OCI-LY7 (cell line): ENCODE results near the gene FITM1. TPM values are rescaled to one million over a fixed set of nuclear protein-coding genes. Genes with fewer than 3 reads are reported as not detected.
A peak's percentile ranks its signal among the peaks of the same experiment; 100 is the strongest.

ENCODE experiments used
- BruUV-seq: library from RNA; stranded (reverse); fragments of 400-500 nt; replicated peaks from 2 replicates; lab custom pipeline; 2021; lab: Mats Ljungman, UMichigan
- CTCF ChIA-PET: fragments of 300-600 bp; sonication (Branson Sonifier 250); formaldehyde crosslinking; loops from one replicate; lab custom pipeline; 2022; ENCODE audit warnings: antibody characterized with exemption; ENCODE audit not compliant: unreplicated experiment; lab: Charles Lee
- POLR2A ChIA-PET: fragments of 300-600 bp; sonication (Branson Sonifier 250); formaldehyde crosslinking; loops from one replicate; lab custom pipeline; 2022; ENCODE audit warnings: antibody characterized with exemption; lab: Charles Lee
- DNase-seq: peaks from one replicate; pipeline ENCODE4 v3.0.0-alpha.2; 2015; ENCODE audit warnings: low spot score
- H2AFZ ChIP-seq: fragments of 200-600 bp; sonication (generic), shearing (Covaris generic); 2 replicates; pipeline ENCODE4 v1.6.1; 2014; ENCODE audit warnings: mild to moderate bottlenecking, antibody characterized with exemption, low read length, moderate library complexity
- H3K27ac ChIP-seq: fragments of 200-600 bp; sonication (generic); 2 replicates; pipeline ENCODE4 v1.5.1; 2014; ENCODE audit warnings: mixed run types, low read depth, mild to moderate bottlenecking, moderate library complexity, low read length, inconsistent platforms; ENCODE audit not compliant: poor library complexity, severe bottlenecking
- H3K36me3 ChIP-seq: fragments of 200-600 bp; sonication (generic); 2 replicates; pipeline ENCODE4 v1.6.1; 2014; ENCODE audit warnings: mild to moderate bottlenecking, antibody characterized with exemption, low read length, moderate library complexity, mixed read lengths; ENCODE audit not compliant: insufficient read depth
- H3K4me1 ChIP-seq: fragments of 200-600 bp; sonication (generic); 2 replicates; pipeline ENCODE4 v1.5.1; 2014; ENCODE audit warnings: mild to moderate bottlenecking, low read length; ENCODE audit not compliant: insufficient read depth, poor library complexity, severe bottlenecking
- H3K4me2 ChIP-seq: fragments of 200-600 bp; sonication (generic); 2 replicates; pipeline ENCODE4 v1.6.1; 2014; ENCODE audit warnings: mild to moderate bottlenecking, low read length
- H3K4me3 ChIP-seq: fragments of 200-600 bp; sonication (generic); 2 replicates; pipeline ENCODE4 v1.5.1; 2014; ENCODE audit warnings: mild to moderate bottlenecking, low read depth, low read length; ENCODE audit not compliant: poor library complexity, severe bottlenecking
- H3K79me2 ChIP-seq: fragments of 200-600 bp; sonication (generic); 2 replicates; pipeline ENCODE4 v1.6.1; 2016; ENCODE audit warnings: low read depth, mild to moderate bottlenecking, low read length, moderate library complexity, mixed read lengths; ENCODE audit not compliant: insufficient read depth
- H3K9me2 ChIP-seq: fragments of 200-600 bp; sonication (generic); 2 replicates; pipeline ENCODE4 v1.6.1; 2016; ENCODE audit warnings: mild to moderate bottlenecking, low read length, mixed read lengths; ENCODE audit not compliant: insufficient read depth
- H3K9me3 ChIP-seq: fragments of 200-600 bp; sonication (generic); 2 replicates; pipeline ENCODE4 v1.6.1; 2014; ENCODE audit warnings: mild to moderate bottlenecking, mixed run types, low read length, mixed read lengths
- H4K20me1 ChIP-seq: fragments of 200-600 bp; sonication (generic); 2 replicates; pipeline ENCODE4 v1.6.1; 2014; ENCODE audit warnings: mild to moderate bottlenecking, antibody characterized with exemption, low read length, moderate library complexity, mixed read lengths; ENCODE audit not compliant: insufficient read depth
- CTCF ChIP-seq: fragments of 200-600 bp; sonication (generic); conservative IDR thresholded peaks from 2 replicates; pipeline ENCODE4 v1.5.1; 2014; ENCODE audit warnings: mild to moderate bottlenecking, antibody characterized with exemption, low read length, moderate library complexity, mixed read lengths
- EZH2phosphoT487 ChIP-seq: fragments of 200-600 bp; sonication (generic); IDR thresholded peaks from 2 replicates; pipeline ENCODE4 v1.6.1; 2018; ENCODE audit warnings: low read depth, borderline replicate concordance, mild to moderate bottlenecking, mixed run types, antibody characterized with exemption, low read length, moderate library complexity, mixed read lengths
- intact Hi-C: fragments of 100-400 bp; cut with micrococcal nuclease; formaldehyde crosslinking; loops from one replicate; pipeline ENCODE4 v1.10.0; 2022; ENCODE audit not compliant: unreplicated experiment
- total RNA-seq, 2 experiments: library from RNA; depleted of rRNA in 1 of 2; stranded (reverse); fragments of >200 nt in 1 of 2; shearing (Covaris generic) in 1 of 2; gene quantifications; 2 replicates each; pipeline ENCODE4 v1.2.3, GENCODE V29; 2014 to 2022

Gene FITM1
- total RNA-seq, 2 experiments from 2014 or later, result 0.28 to 0.97 TPM

- Histone ChIP-seq H2AFZ (peak overlapping the region; percentile 90), H3K4me3 (peak overlapping the region; percentile 91), H3K4me1 (peaks cover 15% of the 10 kb centered on the region), H4K20me1 (no peaks in the 10 kb centered on the region), H3K27ac (peak overlapping the region; percentile 31), H3K36me3 (peaks cover 37% of the 10 kb centered on the region), H3K9me3 (no peaks in the 10 kb centered on the region), H3K79me2 (peaks cover 8% of the 10 kb centered on the region; the same call in 1 of the 2 replicates), H3K4me2 (peak overlapping the region; percentile 95), H3K9me2 (no peaks in the 10 kb centered on the region)
- TF ChIP-seq EZH2phosphoT487, result no peak
- TF ChIP-seq CTCF, result no peak
- ChIA-PET CTCF (interaction anchor here (0.7 to 2.7 kb wide), 3 partner anchors 8 to 127 kb away, joined by 3 to 12 read pairs (median 5); partner anchors contain the start of genes PSME1 and TINF2), POLR2A (interaction anchor here (0.6 to 4.2 kb wide), 12 partner anchors 9 to 198 kb away, joined by 3 to 64 read pairs (median 10); partner anchors contain the start of genes EMC9, PCK2, PSME1 and PSME2)
- intact Hi-C loops, result no loop called here
- no peak for DNase-seq
- TSS peak; percentile 68 for BruUV-seq
Measured at GRCh38 chr14:24115422-24116127, 14.9 kb upstream of the FITM1 start.

DNA sequence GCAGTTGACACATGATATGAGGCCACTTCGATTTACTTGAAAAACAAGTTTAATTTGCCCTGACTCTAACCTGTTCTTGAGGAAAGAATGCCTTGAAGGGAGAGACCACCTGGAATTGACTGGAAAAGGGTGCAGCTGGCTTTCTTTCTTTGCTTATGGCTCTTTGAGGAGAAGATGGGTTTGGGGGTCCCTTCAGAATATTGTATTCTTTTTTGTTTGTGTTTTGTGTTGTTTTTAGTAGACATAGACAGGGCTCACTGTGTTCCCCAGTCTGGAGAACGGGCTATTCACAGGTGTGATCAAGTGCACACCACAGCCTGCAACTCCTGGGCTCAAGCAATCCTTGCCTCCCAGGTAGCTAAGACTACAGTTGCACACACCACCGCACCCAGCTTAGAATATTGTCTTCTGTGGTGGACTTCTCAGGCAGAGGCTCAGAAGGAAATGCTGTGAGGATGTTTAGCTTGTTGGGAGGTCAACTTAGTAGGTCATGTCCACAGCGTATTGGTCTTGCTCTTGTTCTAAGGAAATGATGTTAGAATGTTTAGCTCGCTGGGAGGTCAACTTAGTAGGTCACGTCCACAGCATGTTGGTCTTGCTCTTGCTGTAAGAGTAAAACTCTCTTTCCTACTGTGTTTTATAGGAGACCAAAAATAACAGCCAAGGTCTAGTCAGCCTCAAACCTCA lies 14.2 kb upstream of the FITM1 start:
- H3K9me2 ChIP-seq, result no peaks in the 10 kb centered on the region
- ChIA-PET POLR2A (interaction anchor here (0.6 to 4.2 kb wide), 9 partner anchors 10 to 199 kb away, joined by 3 to 64 read pairs (median 10); partner anchors contain the start of genes EMC9, PCK2, PSME1 and PSME2), CTCF (no interaction called here)
- peak overlapping the region; percentile 91 for H3K4me3 ChIP-seq
- no peak overlapping the region for H2AFZ ChIP-seq
- H3K27ac ChIP-seq, result no peak overlapping the region
- H3K79me2 ChIP-seq, result peaks cover 8% of the 10 kb centered on the region; the same call in 1 of the 2 replicates
- H3K36me3 ChIP-seq, result peaks cover 44% of the 10 kb centered on the region
- TF ChIP-seq CTCF, result no peak
- no peak for TF ChIP-seq EZH2phosphoT487
- no peaks in the 10 kb centered on the region for H3K9me3 ChIP-seq
- no peaks in the 10 kb centered on the region for H4K20me1 ChIP-seq
- intact Hi-C loops, result no loop called here
- peak overlapping the region; percentile 95 for H3K4me2 ChIP-seq
- H3K4me1 ChIP-seq, result peaks cover 15% of the 10 kb centered on the region
- no peak for DNase-seq
- BruUV-seq, result no TSS peak
